KMS-11 (cell line): Measurements from ENCODE around the gene MFSD12.
A peak's percentile ranks its signal among the peaks of the same experiment; 100 is the strongest.
"Not testable (repeated sequence)": the region's sequence is repeated elsewhere in the genome, so short reads cannot be mapped to it uniquely, and the experiment has no call there.

Source experiments
- H2AFZ ChIP-seq: fragments of 200-600 bp; sonication (generic); 2 replicates; pipeline ENCODE4 v1.6.1; 2016; ENCODE audit warnings: antibody characterized with exemption, mixed run types, low read depth
- H3K27ac ChIP-seq: fragments of 200-600 bp; sonication (generic); 2 replicates; pipeline ENCODE4 v1.6.1; 2016; ENCODE audit warnings: mild to moderate bottlenecking, mixed run types
- H3K27me3 ChIP-seq: fragments of 200-600 bp; sonication (generic); 2 replicates; pipeline ENCODE4 v1.6.1; 2017; ENCODE audit warnings: mild to moderate bottlenecking, low read depth, mixed run types, moderate library complexity; ENCODE audit not compliant: insufficient read depth
- H3K36me3 ChIP-seq: fragments of 200-600 bp; sonication (generic); 2 replicates; pipeline ENCODE4 v1.6.1; 2017; ENCODE audit warnings: mild to moderate bottlenecking, mixed run types; ENCODE audit not compliant: insufficient read depth
- H3K4me1 ChIP-seq: fragments of 200-600 bp; sonication (generic); 2 replicates; pipeline ENCODE4 v1.6.1; 2016; ENCODE audit warnings: mild to moderate bottlenecking, low read depth, mixed run types; ENCODE audit not compliant: poor library complexity, severe bottlenecking
- H3K4me2 ChIP-seq: fragments of 200-600 bp; sonication (generic); 2 replicates; pipeline ENCODE4 v1.7.0; 2016; ENCODE audit warnings: mild to moderate bottlenecking, mixed run types
- H3K4me3 ChIP-seq: fragments of 200-600 bp; sonication (generic); IDR thresholded peaks from 2 replicates; pipeline ENCODE4 v1.6.1; 2017; ENCODE audit warnings: low read depth, low read length, mixed read lengths; ENCODE audit not compliant: insufficient read depth
- H3K79me2 ChIP-seq: fragments of 200-600 bp; sonication (generic); 2 replicates; pipeline ENCODE4 v1.6.1; 2016; ENCODE audit warnings: low read depth, mixed run types; ENCODE audit not compliant: insufficient read depth
- H3K9ac ChIP-seq: fragments of 200-600 bp; sonication (generic); 2 replicates; pipeline ENCODE4 v1.6.1; 2016; ENCODE audit warnings: mild to moderate bottlenecking, mixed run types
- H4K20me1 ChIP-seq: fragments of 200-600 bp; sonication (generic); 2 replicates; pipeline ENCODE4 v1.6.1; 2016; ENCODE audit warnings: mild to moderate bottlenecking, mixed run types; ENCODE audit not compliant: insufficient read depth
- TF ChIP-seq, protein P1 (sequence below): fragments of 200-600 bp; sonication (generic); conservative IDR thresholded peaks from 2 replicates; pipeline ENCODE4 v1.6.1; 2017; ENCODE audit warnings: low read depth, mild to moderate bottlenecking, antibody characterized with exemption, low read length, moderate library complexity, mixed read lengths

The MFSD12 gene

DNA sequence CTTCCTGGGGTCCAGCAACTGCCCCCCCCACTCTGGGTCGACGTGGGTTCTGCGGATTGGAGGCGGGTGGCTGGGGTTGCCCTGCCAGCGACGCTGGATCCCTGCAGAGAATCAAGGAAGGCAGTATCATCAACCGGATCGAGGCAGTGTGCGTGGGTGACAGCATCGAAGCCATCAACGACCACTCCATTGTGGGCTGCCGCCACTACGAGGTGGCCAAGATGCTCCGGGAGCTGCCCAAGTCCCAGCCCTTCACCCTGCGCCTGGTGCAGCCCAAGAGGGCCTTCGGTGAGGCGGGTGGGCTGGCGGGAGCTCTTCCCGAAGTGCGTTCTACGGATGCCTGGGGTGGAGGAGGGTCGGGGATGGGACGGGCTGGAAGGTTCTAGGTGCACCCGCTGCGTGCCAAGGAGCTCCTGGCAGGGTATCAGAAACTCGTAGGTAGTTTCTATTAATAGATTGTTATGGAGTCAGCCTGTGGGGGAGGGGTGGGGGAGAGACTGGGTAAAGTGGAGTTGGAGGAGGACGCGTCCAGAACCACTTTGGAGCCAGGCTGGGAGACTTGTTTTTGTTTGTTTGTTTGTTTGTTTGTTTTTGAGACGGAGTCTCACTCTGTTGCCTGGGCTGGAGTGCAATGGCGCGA lies 29.4 kb upstream of the MFSD12 start:
- Histone ChIP-seq H2AFZ (no peak overlapping the region), H3K9ac (no peak overlapping the region), H3K36me3 (no peaks in the 10 kb centered on the region), H3K27ac (no peak overlapping the region), H4K20me1 (no peaks in the 10 kb centered on the region), H3K27me3 (peaks cover 16% of the 10 kb centered on the region; the same call in 1 of the 2 replicates), H3K4me1 (no peaks in the 10 kb centered on the region), H3K4me3 (no peak overlapping the region), H3K79me2 (no peaks in the 10 kb centered on the region), H3K4me2 (no peak overlapping the region)
- TF ChIP-seq, protein P1, sequence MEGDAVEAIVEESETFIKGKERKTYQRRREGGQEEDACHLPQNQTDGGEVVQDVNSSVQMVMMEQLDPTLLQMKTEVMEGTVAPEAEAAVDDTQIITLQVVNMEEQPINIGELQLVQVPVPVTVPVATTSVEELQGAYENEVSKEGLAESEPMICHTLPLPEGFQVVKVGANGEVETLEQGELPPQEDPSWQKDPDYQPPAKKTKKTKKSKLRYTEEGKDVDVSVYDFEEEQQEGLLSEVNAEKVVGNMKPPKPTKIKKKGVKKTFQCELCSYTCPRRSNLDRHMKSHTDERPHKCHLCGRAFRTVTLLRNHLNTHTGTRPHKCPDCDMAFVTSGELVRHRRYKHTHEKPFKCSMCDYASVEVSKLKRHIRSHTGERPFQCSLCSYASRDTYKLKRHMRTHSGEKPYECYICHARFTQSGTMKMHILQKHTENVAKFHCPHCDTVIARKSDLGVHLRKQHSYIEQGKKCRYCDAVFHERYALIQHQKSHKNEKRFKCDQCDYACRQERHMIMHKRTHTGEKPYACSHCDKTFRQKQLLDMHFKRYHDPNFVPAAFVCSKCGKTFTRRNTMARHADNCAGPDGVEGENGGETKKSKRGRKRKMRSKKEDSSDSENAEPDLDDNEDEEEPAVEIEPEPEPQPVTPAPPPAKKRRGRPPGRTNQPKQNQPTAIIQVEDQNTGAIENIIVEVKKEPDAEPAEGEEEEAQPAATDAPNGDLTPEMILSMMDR = no peak

DNA sequence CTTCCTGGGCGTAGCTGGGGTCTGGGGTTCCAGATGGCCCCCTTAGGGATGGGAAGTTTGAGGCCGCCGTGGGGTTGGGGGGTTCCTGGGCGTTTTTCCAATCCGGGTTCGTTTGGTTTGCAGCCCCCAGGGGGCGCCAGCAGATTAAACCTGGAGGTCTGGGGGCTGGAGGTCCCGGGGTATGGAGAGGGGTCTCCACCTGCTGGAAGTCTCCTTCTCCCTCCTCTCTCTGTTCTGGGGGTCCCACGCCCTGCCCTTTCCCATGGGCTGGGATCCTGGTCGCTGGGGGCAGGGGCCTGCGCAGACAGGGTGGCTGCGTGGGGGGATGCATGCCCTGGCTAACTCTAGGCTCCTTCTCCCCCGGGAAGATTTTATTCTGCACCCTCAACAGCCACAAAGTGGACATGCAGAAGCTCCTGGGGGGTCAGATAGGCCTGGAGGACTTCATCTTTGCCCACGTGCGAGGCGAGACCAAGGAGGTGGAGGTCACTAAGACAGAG lies 28.8 kb upstream of the MFSD12 start:
- H2AFZ ChIP-seq = peak overlapping the region; percentile 18; the same call in 1 of the 2 replicates
- no peaks in the 10 kb centered on the region for H4K20me1 ChIP-seq
- H3K4me1 ChIP-seq = no peaks in the 10 kb centered on the region
- no peak overlapping the region for H3K4me3 ChIP-seq
- H3K36me3 ChIP-seq = no peaks in the 10 kb centered on the region
- no peak overlapping the region for H3K9ac ChIP-seq
- TF ChIP-seq, protein P1 = peak; percentile 64
- H3K79me2 ChIP-seq = no peaks in the 10 kb centered on the region
- H3K27me3 ChIP-seq = peaks cover 12% of the 10 kb centered on the region; the same call in 1 of the 2 replicates
- H3K4me2 ChIP-seq = no peak overlapping the region
- H3K27ac ChIP-seq = no peak overlapping the region

DNA sequence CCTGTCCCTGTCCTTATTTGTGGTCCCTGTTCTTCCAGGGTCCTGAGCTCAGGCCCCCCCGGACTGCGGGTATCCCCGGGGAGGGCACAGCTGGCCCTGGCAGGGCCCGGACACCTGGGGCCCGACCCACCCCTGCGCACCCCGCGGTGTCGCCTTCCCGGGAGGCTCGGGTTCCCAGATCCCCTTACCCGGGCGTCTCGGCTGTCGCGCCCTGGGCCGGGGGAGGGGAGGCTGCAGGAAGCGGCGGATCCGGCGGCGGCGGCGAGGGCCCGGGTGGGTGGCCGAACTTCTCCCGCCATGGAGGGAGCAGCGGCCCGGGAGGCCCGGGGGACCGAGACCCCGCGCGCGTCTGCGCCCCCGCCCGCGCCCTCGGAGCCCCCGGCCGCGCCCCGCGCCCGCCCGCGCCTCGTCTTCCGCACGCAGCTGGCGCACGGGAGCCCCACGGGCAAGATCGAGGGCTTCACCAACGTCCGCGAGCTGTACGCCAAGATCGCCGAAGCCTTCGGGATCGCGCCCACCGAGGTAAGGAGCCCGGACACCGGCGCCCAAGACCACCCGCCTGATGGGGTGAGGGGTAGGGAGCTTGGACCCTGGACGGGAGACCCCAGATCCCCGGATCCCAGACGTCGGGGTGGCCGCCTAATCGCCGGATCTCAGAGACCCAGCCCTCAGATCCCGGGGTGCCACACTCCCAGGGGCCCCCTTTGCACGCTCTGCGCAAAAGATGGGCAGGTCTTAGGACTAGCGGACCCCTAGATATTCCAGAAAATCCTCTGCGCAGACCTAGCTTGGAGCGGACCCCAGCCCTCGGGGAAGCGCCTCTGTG lies 28.1 kb upstream of the MFSD12 start, which contains the start of gene GIPC3:
Gene GIPC3 (plus strand): TSS at position 178 of the 826 bp plus-strand sequence. CDS start 120 bp downstream, at position 298.
- no peaks in the 10 kb centered on the region for H4K20me1 ChIP-seq
- TF ChIP-seq, protein P1 = no peak
- H3K4me2 ChIP-seq = no peak within 1 kb of the TSS
- peak within 1 kb of the TSS; percentile 18; the same call in 1 of the 2 replicates for H2AFZ ChIP-seq
- H3K9ac ChIP-seq = no peak within 1 kb of the TSS
- no peaks in the 10 kb centered on the region for H3K79me2 ChIP-seq
- H3K4me3 ChIP-seq = no peak within 1 kb of the TSS
- H3K27ac ChIP-seq = no peak within 1 kb of the TSS
- peaks cover 6% of the 10 kb centered on the region; the same call in 1 of the 2 replicates for H3K27me3 ChIP-seq
- no peaks in the 10 kb centered on the region for H3K4me1 ChIP-seq
- H3K36me3 ChIP-seq = no peaks in the 10 kb centered on the region

DNA sequence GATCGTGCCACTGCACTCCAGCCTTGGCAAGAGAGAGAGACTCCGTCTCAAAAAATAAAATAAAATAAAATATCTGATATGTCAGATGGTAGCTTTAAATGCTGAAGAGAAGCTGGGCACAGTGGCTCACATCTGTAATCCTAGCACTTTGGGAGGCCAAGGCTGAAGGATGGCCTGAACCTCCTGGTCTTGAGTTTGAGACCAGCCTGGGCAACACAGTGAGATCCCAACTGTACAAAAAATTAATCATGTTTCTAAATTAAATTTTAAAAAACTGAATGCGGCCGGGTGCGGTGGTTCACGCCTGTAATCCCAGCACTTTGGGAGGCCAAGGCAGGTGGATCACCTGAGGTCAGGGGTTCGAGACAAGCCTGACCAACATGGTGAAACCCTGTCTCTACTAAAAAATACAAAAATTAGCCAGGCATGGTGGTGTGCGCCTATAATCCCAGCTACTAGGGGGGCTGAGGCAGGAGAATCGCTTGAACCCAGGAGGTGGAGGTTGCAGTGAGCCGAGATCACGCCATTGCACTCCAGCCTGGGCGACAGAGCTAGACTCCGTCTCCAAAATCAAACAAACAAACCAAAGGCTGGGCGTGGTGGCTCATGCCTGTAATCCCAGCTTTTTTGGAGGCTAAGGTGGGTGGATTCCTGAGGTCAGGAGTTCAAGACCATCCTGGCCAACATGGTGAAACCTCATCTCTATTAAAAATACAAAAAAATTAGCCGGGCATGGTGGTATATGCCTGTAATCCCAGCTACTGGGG lies 26.8 kb upstream of the MFSD12 start:
- not testable (repeated sequence) for H3K4me3 ChIP-seq, H2AFZ ChIP-seq, H3K36me3 ChIP-seq, H3K79me2 ChIP-seq, H3K27ac ChIP-seq, H3K4me1 ChIP-seq, H3K9ac ChIP-seq, H4K20me1 ChIP-seq, H3K4me2 ChIP-seq, H3K27me3 ChIP-seq

DNA sequence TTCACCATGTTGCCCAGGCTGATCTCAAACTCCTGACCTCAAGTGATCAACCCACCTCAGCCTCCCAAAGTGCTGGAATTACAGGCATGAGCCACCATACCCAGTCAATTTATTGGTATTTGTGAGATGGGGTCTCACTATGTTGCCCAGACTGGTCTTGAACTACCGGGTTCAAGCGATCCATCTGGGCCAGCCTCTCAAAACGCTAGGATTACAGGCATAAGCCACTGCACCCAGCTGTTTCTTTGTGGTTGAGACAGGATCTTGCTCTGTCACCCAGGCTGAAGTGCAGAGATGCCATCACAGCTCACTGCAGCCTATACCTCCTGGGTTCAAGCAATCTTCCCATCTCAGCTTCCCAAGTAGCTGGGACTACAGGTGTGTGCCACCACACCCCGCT lies 24.4 kb upstream of the MFSD12 start:
- H3K4me2 ChIP-seq, H4K20me1 ChIP-seq, H3K4me3 ChIP-seq, H2AFZ ChIP-seq, H3K27ac ChIP-seq, H3K36me3 ChIP-seq, H3K9ac ChIP-seq, H3K4me1 ChIP-seq, H3K27me3 ChIP-seq, H3K79me2 ChIP-seq: not testable (repeated sequence)
